ENCODE data around the gene CST2.
"Not testable (repeated sequence)": the region's sequence is repeated elsewhere in the genome, so short reads cannot be mapped to it uniquely, and the experiment has no call there.

Gene CST2, protein sequence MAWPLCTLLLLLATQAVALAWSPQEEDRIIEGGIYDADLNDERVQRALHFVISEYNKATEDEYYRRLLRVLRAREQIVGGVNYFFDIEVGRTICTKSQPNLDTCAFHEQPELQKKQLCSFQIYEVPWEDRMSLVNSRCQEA

DNA sequence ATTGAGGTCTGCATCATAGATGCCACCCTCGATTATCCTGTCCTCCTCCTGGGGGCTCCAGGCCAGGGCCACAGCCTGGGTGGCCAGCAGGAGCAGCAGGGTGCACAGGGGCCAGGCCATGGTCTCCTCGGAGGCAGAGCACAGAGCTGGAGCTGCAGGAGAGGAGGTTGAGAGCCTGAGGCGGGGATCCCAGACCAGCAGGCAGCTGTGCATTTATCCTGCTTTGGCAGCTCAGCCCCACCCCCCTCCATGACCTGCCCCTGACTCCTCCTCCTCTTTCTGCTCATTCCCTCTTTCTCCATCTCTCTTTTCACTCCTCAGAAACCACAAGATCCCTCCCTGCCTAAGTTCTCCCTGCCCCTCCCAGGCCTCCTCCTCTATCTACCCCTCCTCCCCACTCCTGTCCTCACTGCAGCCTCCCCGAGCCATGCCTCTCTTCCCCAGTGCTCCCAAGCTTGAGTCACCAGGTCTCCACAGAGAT, at the start of gene CST2:
Gene CST2 (minus strand): TSS at position 189 of the 481 bp plus-strand sequence. CDS start 69 bp downstream, at position 120.
- DNase-seq (ENCODE audit: low read depth): no peak

DNA sequence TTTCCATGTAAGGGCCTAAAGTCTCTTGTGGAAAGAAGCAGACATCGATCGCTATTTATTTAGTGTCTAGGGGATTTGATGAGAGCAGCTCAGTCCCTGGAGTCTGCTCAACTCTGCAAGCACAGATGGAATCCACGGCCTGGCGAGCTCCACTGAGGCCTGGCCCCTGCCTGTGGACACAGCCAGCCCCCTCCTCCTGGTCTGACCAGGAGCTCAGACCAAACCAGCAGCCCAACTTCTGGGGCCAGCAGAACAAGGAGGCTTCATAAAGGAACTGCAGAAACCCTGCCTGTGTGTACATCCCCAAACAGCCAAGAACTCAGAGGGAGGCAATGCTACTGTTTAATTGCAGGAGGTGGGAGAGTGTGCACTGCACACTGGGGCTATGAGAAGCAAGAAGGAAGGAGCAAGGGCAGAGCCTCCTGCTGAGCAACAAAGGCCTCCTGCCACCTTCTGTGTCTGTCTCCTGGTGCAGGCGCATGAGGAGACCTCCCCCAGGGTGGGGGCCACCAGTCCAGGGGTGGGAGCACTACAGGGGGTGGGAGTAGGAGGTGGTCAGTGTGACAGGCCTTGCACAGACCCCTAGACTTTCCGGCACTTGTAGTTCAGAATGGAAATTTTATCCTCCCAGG, 49.2 kb upstream of the CST2 start:
- DNase-seq (ENCODE audit: low read depth): no peak

DNA sequence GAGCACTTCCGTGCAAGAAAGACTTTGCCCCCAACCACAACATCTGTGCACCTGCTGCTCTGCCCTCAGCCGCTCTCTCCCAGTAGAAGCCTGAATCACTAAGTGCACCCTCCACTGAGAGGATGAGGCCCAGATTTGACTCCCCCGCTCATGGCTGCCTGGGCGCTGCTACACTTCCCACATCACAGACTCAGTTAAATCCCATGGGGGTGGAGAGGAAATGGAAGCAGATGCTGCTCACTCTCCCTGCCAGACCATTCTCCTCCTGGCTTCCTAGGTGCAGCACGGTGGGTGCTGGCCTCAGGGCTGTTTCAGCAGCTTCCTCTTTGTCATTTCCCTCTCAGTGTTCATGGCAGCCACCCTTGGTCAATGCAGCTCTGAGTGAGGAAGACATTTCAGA, 48.2 kb upstream of the CST2 start:
- no peak for DNase-seq (ENCODE audit: low read depth)

DNA sequence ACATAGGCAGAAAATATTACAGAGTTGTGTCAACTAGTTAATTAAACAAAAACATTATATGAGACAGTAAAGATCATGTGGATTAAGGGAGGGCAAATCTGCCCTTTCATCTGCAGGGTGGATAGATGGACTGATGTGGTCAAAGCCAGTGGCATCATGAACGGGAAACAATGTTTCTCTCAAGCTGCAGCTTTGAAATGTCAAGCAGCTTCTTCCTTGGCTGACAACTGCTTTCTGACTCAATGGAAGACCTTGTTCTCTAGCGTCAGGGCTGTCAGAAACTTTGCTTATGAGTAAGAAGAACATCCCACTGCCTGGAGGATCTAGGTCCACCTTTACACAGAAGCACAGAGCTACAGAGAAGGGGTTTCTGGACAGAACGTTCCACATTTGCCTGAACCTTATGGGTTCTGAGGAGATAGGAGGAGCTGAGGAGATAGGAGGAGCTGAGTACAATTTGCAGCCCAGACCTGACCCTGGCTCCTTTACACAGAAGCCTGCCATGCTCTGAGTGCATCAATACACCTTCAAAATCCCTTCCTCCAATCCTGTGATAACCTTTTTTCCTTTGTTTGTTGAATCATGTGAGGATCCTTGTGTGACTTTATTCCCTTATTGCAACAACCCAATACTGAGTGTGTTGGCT, 47.0 kb upstream of the CST2 start:
- no peak for DNase-seq (ENCODE audit: low read depth)

DNA sequence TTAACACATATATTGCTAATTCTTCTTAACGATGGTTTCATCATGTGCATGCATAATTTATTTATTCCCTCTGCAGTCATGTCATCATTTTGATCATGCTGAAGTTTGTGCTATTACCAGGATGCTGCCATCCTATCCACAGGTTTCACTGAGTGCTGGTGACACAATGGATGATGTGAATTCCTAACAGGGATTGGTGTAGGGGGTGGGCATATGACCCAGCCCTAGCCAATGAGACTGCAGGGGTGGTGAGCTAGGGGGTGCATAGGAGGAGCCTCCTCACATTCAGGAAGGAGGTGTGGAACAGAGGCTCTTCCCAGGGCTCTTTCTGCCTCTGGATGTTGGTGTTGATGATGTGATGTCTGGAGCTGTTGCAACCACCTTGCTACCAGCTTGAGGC, 45.5 kb upstream of the CST2 start:
- DNase-seq (ENCODE audit: low read depth): no peak

DNA sequence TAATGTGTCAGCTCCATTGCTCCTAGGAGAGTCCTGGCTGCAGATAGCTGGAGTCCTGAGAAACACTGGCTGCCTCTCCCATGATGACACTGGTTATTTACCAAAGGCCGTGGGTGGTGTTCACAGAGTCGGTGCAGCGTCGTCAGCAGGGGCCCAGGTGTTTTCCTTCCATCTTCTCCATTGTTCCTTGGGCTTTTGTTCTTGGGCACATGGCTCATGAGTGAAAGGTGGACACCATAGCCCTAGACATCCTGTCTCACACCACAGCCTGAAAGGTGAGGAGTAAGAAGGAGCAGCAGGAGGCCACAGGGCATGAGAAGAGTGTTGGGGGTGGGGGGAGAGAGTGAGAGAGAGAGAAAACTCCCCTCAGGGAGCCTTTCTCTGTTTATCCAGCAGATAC, 43.9 kb upstream of the CST2 start:
- DNase-seq (ENCODE audit: low read depth): no peak

DNA sequence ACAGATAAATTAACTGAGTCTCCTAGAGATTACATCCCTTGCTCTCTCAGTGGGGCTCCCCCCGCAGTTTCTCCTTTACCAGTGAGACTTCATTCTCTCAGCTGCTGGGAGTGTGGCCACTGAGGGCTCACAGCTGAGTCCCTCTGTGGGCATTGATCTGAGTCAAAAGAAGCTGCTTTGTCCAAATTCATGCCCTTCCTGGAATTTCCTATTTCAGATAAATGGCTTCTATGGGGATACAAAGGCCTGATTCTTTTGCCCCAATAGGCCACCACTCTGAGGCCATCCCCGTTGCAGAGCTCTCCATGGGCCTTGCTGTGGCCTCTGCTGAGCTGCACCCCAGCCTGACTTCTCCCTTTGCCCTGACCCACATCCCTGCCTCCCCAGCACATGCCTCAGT, 43.0 kb upstream of the CST2 start:
- no peak for DNase-seq (ENCODE audit: low read depth)

DNA sequence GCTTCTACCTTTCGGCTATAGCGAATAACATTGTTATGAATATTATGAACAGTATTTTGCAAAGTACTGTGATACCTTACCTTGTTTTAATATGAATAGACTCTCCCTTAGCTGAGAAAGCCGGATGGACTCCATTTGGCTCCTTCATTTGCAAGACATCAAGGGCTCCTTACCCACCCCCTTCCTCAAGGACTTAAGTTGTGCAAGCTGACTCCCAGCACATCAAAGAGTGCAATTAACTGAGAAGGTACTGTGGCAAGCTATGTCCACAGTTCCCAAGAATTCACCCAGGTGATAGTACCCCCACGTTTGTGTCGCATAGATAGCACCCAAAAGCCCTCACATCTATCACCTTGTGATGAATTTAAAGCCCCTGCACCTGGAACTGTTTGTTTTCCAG, 41.8 kb upstream of the CST2 start:
- DNase-seq (ENCODE audit: low read depth): no peak

DNA sequence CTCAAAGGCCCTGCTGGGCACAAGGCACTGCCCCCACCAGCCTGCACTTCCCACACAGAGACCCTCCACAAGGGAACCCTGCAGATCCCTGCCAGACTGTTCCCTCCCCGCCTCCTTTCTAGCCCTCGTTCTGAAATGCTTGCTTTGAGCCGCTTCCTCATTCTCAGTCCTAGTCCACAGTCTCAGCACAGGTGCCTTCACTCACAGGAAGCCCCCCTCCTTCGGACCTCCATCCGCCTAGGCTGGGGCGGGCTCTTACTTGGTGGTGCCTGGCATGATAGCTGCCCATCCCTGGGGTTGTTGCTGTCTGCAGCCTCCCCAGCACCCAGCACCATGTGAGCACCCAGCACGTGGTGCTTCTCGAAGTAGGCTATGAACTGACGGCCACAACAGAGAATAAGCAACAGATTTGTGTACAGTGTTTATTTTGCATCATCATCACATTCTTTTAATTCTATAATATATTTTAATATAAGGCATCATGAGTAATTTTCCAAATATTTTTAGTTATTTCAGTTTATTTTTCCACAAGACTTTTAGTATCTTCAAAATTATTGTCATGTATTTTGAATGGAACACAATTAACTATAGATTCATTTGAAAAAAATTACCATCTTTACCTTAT, 40.7 kb upstream of the CST2 start:
- DNase-seq (ENCODE audit: low read depth): no peak

DNA sequence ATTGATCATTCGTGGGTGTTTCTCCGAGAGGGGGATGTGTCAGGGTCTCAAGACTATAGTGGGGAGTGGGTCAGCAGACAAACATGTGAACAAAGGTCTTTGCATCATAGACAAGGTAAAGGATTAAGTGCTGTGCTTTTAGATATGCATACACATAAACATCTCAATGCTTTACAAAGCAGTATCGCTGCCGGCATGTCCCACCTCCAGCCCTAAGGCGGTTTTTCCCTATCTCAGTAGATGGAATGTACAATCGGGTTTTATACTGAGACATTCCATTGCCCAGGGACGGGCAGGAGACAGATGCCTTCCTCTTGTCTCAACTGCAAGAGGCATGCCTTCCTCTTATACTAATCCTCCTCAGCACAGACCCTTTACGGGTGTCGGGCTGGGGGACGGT, 34.2 kb upstream of the CST2 start:
- DNase-seq (ENCODE audit: low read depth): not testable (repeated sequence)

DNA sequence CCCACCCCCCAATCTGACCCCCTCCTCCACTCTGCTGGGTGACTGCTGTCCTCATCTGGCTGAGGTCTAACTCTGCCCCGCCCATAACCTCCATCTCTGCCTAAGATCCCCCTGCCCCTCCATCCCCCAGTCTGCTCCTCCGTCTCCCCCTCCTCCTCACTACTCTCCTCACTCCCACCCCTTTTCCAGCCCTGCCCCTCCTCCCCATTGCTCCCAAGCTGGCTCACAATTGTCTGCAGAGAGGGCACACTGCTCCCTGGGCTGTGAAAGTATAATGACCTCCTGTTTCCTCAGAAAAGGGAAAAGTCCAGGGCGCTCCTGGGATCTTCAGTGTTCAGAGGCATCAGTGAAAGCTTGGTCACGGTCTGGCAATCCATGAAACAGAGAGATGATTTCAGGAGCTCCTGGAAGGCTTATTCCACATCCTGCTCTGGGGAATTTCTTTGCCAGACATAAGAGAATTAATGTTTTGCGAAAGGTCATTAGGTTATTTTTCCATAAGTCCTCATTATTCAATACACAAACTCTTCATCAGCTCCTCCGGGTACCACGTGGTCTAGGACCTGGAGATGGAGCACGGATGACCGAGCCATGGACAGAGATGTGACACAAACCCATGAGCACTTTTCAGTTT, 31.6 kb upstream of the CST2 start:
- DNase-seq (ENCODE audit: low read depth): no peak

DNA sequence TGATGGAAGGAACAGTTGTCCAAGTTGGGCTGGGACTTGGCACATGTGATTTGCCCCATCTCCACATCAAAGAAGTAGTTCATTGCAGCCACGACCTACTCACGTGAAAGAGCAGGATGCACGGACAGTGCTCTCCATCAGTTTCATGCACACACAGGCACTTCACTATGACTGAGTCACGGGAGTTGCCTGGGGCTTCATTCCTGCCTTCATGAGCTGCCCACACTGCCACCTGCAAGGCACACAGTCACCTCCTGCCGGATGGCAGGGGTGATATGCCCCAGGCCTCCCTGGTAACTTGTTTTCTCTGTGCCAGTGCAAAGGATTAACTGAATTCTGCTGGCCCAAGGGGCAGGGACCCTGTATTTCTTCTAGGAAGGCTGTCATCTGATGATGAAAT, 30.2 kb upstream of the CST2 start:
- DNase-seq (ENCODE audit: low read depth): no peak

DNA sequence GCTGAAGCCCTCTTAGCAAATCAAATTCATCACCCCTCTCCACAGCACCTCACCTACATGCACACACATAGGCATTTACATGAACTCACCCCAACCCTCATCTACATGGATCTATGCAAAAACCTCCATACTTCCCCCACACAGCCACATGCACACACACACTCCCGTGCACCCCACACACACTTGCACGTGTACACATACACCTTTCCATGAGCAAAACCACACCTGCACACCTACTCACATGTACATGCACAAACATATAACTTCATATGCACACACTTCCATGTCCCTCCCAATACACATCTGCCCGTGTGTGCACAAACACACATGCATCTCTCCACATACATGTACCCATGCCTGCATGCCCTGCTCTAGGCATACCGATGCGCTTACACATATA, 29.7 kb upstream of the CST2 start:
- DNase-seq (ENCODE audit: low read depth): no peak

DNA sequence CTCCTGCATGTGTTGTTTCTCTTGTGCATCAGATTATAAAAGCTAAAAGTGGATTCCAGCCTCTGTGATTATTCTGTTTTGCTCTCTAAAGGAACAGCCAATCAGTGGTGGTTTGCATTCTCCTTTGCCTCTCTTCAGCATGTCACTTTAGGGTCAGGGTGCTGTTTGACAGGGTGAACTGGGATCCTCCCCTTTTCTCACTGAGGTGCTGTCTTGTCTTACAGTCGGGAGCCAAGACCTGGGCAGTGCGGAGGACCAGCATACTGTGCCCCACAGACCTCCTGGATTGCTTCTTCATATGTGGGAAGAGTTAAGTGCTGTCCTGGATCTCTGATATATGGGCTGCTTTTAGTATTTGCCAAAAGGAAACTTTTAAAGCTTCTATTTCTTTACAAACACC, 15.2 kb upstream of the CST2 start:
- DNase-seq (ENCODE audit: low read depth): no peak

DNA sequence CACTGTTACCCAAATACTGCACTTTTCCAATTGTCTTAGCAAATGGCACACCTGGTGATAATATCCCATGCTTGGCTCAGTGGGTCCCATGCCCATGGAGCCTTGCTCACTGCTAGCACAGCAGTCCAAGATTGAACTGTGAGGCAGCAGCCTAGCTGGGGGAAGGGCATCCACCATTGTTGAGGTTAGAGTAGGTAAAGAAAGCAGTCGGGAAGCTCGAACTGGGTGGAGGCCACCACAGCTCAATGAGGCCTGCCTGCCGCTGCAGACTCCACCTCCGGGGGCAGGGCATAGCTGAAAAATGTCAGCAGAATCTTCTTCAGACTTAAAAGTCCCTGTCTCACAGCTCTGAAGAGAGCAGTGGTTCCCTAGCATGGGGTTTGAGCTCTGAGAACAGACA, 9.2 kb upstream of the CST2 start:
- no peak for DNase-seq (ENCODE audit: low read depth)

DNA sequence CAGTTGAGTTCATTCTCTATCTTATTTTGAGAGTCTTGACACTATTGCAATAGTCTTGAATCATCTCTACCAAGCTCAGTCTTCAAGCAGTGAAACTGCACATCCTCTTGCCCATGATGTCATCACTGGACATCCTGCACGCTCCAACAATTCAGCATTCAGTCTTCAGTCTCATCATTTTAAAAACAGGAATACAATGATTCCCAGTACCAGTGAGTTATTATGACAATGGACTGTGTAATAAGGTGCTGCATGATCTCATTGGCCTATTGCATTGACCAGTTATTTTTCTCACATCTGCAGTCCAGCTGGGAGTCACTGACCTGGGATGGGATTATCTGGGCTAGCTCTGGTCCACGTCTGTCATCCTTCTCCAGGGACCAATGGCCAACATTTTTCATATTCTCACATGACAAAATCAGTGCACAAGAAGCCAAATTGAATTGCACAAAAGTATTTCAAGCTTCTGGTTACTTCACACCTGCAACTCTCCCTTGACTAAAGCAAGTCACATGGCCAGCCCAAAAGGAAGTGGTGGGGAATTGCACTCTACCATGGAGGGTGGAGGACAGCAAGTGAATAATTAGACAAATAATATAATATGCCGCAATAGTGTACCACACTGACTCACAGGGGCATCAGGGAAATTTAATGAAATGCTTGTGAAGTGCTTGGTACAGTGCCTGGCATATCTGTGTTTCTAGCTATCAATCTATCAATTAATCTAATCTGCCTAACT, 6.4 kb upstream of the CST2 start:
- no peak for DNase-seq (ENCODE audit: low read depth)

DNA sequence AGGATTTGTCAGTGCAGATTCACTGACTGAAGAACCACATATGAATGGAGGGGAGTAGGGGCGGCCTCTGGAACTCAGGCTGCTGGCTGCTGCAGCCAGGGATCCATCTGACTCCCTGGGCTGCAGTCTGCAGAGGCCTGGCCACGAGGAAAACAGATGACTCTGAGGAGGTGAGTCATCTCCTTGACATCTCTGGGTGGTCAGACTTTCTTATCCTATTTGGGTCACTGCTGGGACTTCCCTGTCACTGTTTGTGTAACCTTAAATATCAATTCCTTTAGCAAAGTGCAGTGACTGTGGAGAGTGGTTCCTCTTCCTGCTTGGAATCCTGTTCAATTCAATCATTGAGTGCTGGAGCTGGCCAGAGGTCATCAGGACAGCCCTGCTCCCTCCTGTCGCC, 5.4 kb upstream of the CST2 start:
- not testable (repeated sequence) for DNase-seq (ENCODE audit: low read depth)

DNA sequence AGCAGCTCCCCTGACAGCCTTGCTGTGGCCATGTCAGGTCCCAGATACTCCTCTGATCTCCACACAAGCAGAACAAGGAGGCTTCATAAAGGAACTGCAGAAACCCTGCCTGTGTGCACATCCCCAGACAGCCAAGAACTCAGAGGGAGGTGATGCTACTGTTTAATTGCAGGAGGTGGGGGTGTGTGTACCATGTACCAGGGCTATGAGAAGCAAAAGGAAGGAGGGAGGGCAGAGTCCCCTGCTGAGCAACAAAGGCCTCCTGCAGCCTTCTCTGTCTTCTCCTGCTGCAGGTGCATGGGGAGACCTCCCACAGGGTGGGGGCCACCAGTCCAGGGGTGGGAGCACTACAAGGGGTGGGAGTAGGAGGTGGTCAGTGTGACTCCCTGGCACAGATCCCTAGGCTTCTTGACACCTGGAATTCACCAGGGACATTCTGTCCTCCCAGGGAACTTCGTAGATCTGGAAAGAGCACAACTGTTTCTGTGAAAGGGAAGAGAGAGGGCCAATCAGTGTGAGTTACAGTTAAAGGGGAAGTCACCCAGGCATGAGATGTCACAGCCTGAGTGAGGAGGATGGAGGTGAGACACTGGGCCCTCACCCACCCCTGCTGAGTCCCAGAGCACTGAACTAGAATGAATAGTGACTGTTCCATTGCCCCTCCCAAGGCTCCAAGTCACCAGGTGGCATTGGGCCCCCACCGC, 2.8 kb downstream of the CST2 start:
- no peak for DNase-seq (ENCODE audit: low read depth)

DNA sequence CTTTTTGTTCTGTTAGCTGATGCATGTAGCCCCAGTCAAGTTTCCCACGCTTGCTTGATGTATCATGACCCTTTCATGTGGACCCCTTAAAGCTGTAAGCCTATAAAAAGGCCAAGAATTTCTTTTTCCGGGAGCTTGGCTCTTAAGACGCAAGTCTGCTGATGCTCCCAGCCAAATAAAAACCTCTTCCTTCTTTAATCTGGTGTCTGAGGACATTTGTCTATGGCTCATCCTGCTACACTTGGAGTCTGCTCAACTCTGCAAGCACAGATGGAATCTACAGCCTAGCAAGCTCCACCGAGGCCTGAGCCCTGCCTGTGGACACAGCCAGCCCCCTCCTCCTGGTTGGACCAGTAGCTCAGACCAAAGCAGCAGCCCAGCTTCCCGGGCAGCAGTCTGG, 3.4 kb downstream of the CST2 start:
- DNase-seq (ENCODE audit: low read depth): no peak

DNA sequence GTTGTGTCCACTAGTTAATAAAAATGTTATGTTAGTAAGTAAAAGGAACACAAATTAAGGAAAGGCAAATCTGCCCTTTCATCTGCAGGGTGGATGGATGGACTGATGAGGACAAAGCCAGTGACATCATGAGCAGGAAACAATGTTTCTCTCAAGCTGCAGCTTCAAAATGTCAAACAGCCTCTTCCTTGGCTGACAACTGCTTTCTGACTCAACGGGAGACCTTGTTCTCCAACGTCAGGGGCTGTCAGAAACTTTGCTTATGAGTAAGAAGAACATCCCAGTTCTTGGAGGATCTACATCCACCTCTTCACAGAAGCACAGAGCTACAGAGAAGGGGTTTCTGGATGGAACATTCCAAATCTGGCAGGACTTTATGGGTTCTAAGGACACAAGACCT, 6.0 kb downstream of the CST2 start:
- DNase-seq (ENCODE audit: low read depth): no peak

DNA sequence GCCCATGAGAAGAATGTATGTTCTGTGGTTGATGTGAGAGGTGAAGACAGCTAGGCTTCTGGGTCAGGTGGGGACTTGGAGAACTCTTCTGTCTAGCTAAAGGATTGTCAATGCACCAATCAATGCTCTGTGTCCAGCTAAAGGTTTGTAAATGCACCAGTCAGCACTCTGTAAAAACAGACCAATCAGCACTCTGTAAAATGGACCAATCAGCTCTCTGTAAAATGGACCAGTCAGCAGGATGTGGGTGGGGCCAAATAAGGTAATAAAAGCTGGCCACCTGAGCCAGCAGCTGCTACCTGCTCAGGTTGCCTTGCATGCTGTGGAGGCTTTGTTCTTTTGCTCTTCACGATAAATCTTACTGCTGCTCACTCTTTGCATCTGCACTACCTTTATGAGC, 15.0 kb downstream of the CST2 start:
- DNase-seq (ENCODE audit: low read depth): not testable (repeated sequence)

All from stimulated activated CD8-positive, alpha-beta memory T cell treated with anti-CD3 and anti-CD28 coated beads, Interleukin-15, amount 100 ng/mL, for 24 hours (primary cell).